Measurements from ENCODE around the gene TP73. TPM values are rescaled to one million over a fixed set of nuclear protein-coding genes. Genes with fewer than 3 reads are reported as not detected.

Gene TP73
- total RNA-seq, 2 donors from 2014 or later = 0.26 to 13.5 TPM

GRCh38 chr1:3656450-3657095 is 4.3 kb downstream of the TP73 start:
- H3K4me1 ChIP-seq = peaks cover 15% of the 10 kb centered on the region
- no peak overlapping the region for H3K27ac ChIP-seq
- H3K4me3 ChIP-seq = no peak overlapping the region
- H3K36me3 ChIP-seq (replicated peaks in 1 of 2; ENCODE audit: insufficient read depth in 1 of 2, low read depth in 2 of 2) = no peaks in the 10 kb centered on the region
- DNase-seq (no peak), ATAC-seq (no peak)
- WGBS, 2 donors = 73 to 75% methylated on average over 12 to 13 of the region's 13 CpGs
- intact Hi-C loops (cut with DNase I) = no loop called here
- no peaks in the 10 kb centered on the region for H3K9me3 ChIP-seq
- H3K27me3 ChIP-seq = peaks cover 0 to 21% of the 10 kb centered on the region in 2 donors
- no peak for TF ChIP-seq CTCF (IDR thresholded peaks at IDR 0.05)
- no peak for TF ChIP-seq POLR2A (IDR thresholded peaks at IDR 0.05)

- intact Hi-C loops (cut with DNase I) = no loop called here
- WGBS, 2 donors = 62 to 64% methylated on average over 6 of the region's 6 CpGs
- no peak overlapping the region for H3K27ac ChIP-seq
- H3K9me3 ChIP-seq = no peaks in the 10 kb centered on the region
- no peaks in the 10 kb centered on the region for H3K36me3 ChIP-seq (replicated peaks in 1 of 2; ENCODE audit: insufficient read depth in 1 of 2, low read depth in 2 of 2)
- no peak overlapping the region for H3K4me3 ChIP-seq
- DNase-seq = no peak
- peaks cover 0 to 16% of the 10 kb centered on the region in 2 donors for H3K27me3 ChIP-seq
- TF ChIP-seq POLR2A (IDR thresholded peaks at IDR 0.05) = no peak
- no peak for TF ChIP-seq CTCF (IDR thresholded peaks at IDR 0.05)
- H3K4me1 ChIP-seq = peaks cover 10% of the 10 kb centered on the region
- no peak for ATAC-seq
Observed at GRCh38 chr1:3657096-3657475, 4.8 kb downstream of the TP73 start.

GRCh38 chr1:3657578-3658230 is 5.4 kb downstream of the TP73 start:
- H3K4me1 ChIP-seq = peaks cover 4% of the 10 kb centered on the region
- TF ChIP-seq CTCF (IDR thresholded peaks at IDR 0.05) (no peak), POLR2A (IDR thresholded peaks at IDR 0.05) (no peak)
- ATAC-seq (no peak), DNase-seq (peak in 1 of 4 donors; percentile 11)
- 75 to 90% methylated on average over 16 to 19 of the region's 26 CpGs for WGBS, 2 donors
- H3K27ac ChIP-seq = no peak overlapping the region
- H3K27me3 ChIP-seq = peaks cover 0 to 11% of the 10 kb centered on the region in 2 donors
- H3K9me3 ChIP-seq = no peaks in the 10 kb centered on the region
- no peak overlapping the region for H3K4me3 ChIP-seq
- H3K36me3 ChIP-seq (replicated peaks in 1 of 2; ENCODE audit: insufficient read depth in 1 of 2, low read depth in 2 of 2) = no peaks in the 10 kb centered on the region
- intact Hi-C loops (cut with DNase I) = no loop called here

- no peak for TF ChIP-seq CTCF (IDR thresholded peaks at IDR 0.05)
- TF ChIP-seq POLR2A (IDR thresholded peaks at IDR 0.05) = no peak
- no peak overlapping the region for H3K4me3 ChIP-seq
- no peak overlapping the region for H3K27ac ChIP-seq
- no peaks in the 10 kb centered on the region for H3K36me3 ChIP-seq (replicated peaks in 1 of 2; ENCODE audit: insufficient read depth in 1 of 2, low read depth in 2 of 2)
- no peak for ATAC-seq
- no peaks in the 10 kb centered on the region for H3K9me3 ChIP-seq
- 64 to 75% methylated on average over 14 of the region's 14 CpGs for WGBS, 2 donors
- H3K4me1 ChIP-seq = no peaks in the 10 kb centered on the region
- DNase-seq = peak in 1 of 4 donors; percentile 6
- H3K27me3 ChIP-seq = peaks cover 0 to 8% of the 10 kb centered on the region in 2 donors
- intact Hi-C loops (cut with DNase I) = no loop called here
Observed at GRCh38 chr1:3658231-3658615, 5.9 kb downstream of the TP73 start.

- Histone ChIP-seq H3K36me3 (replicated peaks in 1 of 2; ENCODE audit: insufficient read depth in 1 of 2, low read depth in 2 of 2) (no peaks in the 10 kb centered on the region), H3K9me3 (no peaks in the 10 kb centered on the region), H3K4me1 (no peaks in the 10 kb centered on the region), H3K27me3 (peaks cover 0 to 4% of the 10 kb centered on the region in 2 donors), H3K27ac (no peak overlapping the region), H3K4me3 (no peak overlapping the region)
- DNase-seq = no peak
- intact Hi-C loops (cut with DNase I) = no loop called here
- 70 to 79% methylated on average over 14 to 15 of the region's 15 CpGs for WGBS, 2 donors
- TF ChIP-seq POLR2A (IDR thresholded peaks at IDR 0.05) (no peak), CTCF (IDR thresholded peaks at IDR 0.05) (no peak)
- no peak for ATAC-seq
Observed at GRCh38 chr1:3659093-3659492, 6.8 kb downstream of the TP73 start.
